H1 (cell line): ENCODE data around the gene KCNJ9. TPM values are rescaled to one million over a fixed set of nuclear protein-coding genes. Genes with fewer than 3 reads are reported as not detected.

Experiments
- CTCF ChIA-PET: fragments of 300-600 bp; sonication (Branson Sonifier 250); formaldehyde crosslinking; loops from one replicate; lab custom pipeline; 2021; ENCODE audit not compliant: partially characterized antibody; lab: Charles Lee
- POLR2A ChIA-PET: fragments of 300-600 bp; sonication (Branson Sonifier 250); formaldehyde crosslinking; loops from one replicate; lab custom pipeline; 2021; ENCODE audit warnings: inconsistent platforms; ENCODE audit not compliant: partially characterized antibody; lab: Charles Lee
- DNase-seq, 2 experiments: peaks; one replicate each; pipeline versions ENCODE4 v3.0.0 to v3.0.0-alpha.2; 2010 to 2022; ENCODE audit warnings: low spot score in 2 of 2, low read depth in 1 of 2, mixed read lengths in 1 of 2
- FAIRE-seq: peaks from 2 replicates; lab custom pipeline; 2011; peaks lifted over from hg19 to GRCh38; lab: Jason Lieb, UNC
- H2AFZ ChIP-seq: 2 replicates; pipeline ENCODE4 v1.8.1; 2012; ENCODE audit warnings: low read length, inconsistent platforms
- H2AK5ac ChIP-seq: 2 replicates; pipeline ENCODE4 v1.6.1; 2013; ENCODE audit warnings: low read depth, low read length
- H2BK120ac ChIP-seq: replicated peaks from 2 replicates; pipeline ENCODE3; 2013; ENCODE audit warnings: low read depth, low read length, inconsistent platforms
- H2BK12ac ChIP-seq: 2 replicates; pipeline ENCODE4 v1.6.1; 2013; ENCODE audit warnings: low read depth, low read length
- H2BK15ac ChIP-seq: 2 replicates; pipeline ENCODE4 v1.6.1; 2013; ENCODE audit warnings: low read length
- H2BK20ac ChIP-seq: 2 replicates; pipeline ENCODE4 v1.6.1; 2013; ENCODE audit warnings: low read length
- H2BK5ac ChIP-seq: 2 replicates; pipeline ENCODE4 v1.6.1; 2013; ENCODE audit warnings: low read depth, low read length
- H3K14ac ChIP-seq: 2 replicates; pipeline ENCODE4 v1.6.1; 2013; ENCODE audit warnings: inconsistent platforms; ENCODE audit not compliant: insufficient read length
- H3K18ac ChIP-seq: 2 replicates; pipeline ENCODE4 v1.6.1; 2013; ENCODE audit warnings: low read length; ENCODE audit errors: extremely low read depth
- H3K23ac ChIP-seq: 2 replicates; pipeline ENCODE4 v1.6.1; 2013; ENCODE audit warnings: inconsistent platforms; ENCODE audit not compliant: insufficient read length
- H3K23me2 ChIP-seq: 2 replicates; pipeline ENCODE4 v1.6.1; 2013; ENCODE audit warnings: low read depth, low read length
- H3K27ac ChIP-seq: 2 replicates; pipeline ENCODE4 v1.6.1; 2011; ENCODE audit warnings: low read depth, low read length, inconsistent platforms
- H3K27me3 ChIP-seq, 4 experiments: replicated peaks in 1 of 4; 1 replicate in 1 of 4; 2 replicates in 3 of 4; pipeline versions ENCODE4 v1.6.1 to v1.8.1; 2011 to 2013; ENCODE audit warnings: low read length in 3 of 4, mild to moderate bottlenecking in 3 of 4, inconsistent platforms in 2 of 4, mixed read lengths in 2 of 4, moderate library complexity in 1 of 4; ENCODE audit not compliant: control insufficient read depth in 3 of 4, insufficient read depth in 3 of 4; ENCODE audit errors: extremely low read depth in 1 of 4
- H3K36me3 ChIP-seq, 4 experiments: 2 replicates each; pipeline versions ENCODE4 v1.6.1 to v1.8.1; 2011 to 2013; ENCODE audit warnings: mild to moderate bottlenecking in 4 of 4, low read length in 3 of 4, moderate library complexity in 2 of 4, control low read depth in 1 of 4, inconsistent platforms in 1 of 4; ENCODE audit not compliant: insufficient read depth in 4 of 4, control insufficient read depth in 2 of 4
- H3K4ac ChIP-seq: replicated peaks from 2 replicates; pipeline ENCODE3; 2013; ENCODE audit warnings: low read length, low read depth, mixed read lengths, inconsistent platforms; ENCODE audit not compliant: insufficient read length
- H3K4me1 ChIP-seq, 4 experiments: replicated peaks in 1 of 4; 1 replicate in 1 of 4; 2 replicates in 3 of 4; pipeline versions ENCODE4 v1.6.1 to v1.8.1; 2011 to 2013; ENCODE audit warnings: low read length in 3 of 4, inconsistent platforms in 2 of 4, mixed read lengths in 1 of 4; ENCODE audit not compliant: insufficient read depth in 4 of 4, control insufficient read depth in 3 of 4
- H3K4me2 ChIP-seq, 2 experiments: 2 replicates each; pipeline versions ENCODE4 v1.6.1 to v1.8.1; 2011 to 2013; ENCODE audit warnings: low read depth in 2 of 2, low read length in 2 of 2, control low read depth in 1 of 2, inconsistent platforms in 1 of 2, mild to moderate bottlenecking in 1 of 2; ENCODE audit not compliant: insufficient read depth in 1 of 2
- H3K4me3 ChIP-seq, 4 experiments: fragments of 200-600, 300-600 bp in 1 of 4; sonication (generic), shearing (Covaris generic), sonication (Bioruptor Twin) in 1 of 4; 2 replicates each; pipeline versions ENCODE4 v1.5.1 to v1.8.1; 2011 to 2016; ENCODE audit warnings: low read length in 4 of 4, low read depth in 3 of 4, control low read depth in 2 of 4, inconsistent platforms in 2 of 4, mild to moderate bottlenecking in 2 of 4, mixed read lengths in 1 of 4, moderate library complexity in 1 of 4; ENCODE audit not compliant: insufficient read depth in 2 of 4; ENCODE audit errors: extremely low read depth in 1 of 4
- H3K56ac ChIP-seq: replicated peaks from 2 replicates; pipeline ENCODE3; 2013; ENCODE audit warnings: low read depth, mild to moderate bottlenecking, mixed read lengths, low read length, inconsistent platforms; ENCODE audit not compliant: insufficient read length
- H3K79me1 ChIP-seq: 2 replicates; pipeline ENCODE4 v1.6.1; 2013; ENCODE audit warnings: low read depth, low read length, control low read depth
- H3K79me2 ChIP-seq, 2 experiments: 2 replicates each; pipeline versions ENCODE4 v1.6.1 to v1.8.1; 2012 to 2013; ENCODE audit warnings: low read length in 2 of 2, mild to moderate bottlenecking in 2 of 2, inconsistent platforms in 1 of 2; ENCODE audit not compliant: insufficient read depth in 2 of 2, control insufficient read depth in 1 of 2
- H3K9ac ChIP-seq, 4 experiments: replicated peaks in 1 of 4; 1 replicate in 1 of 4; 2 replicates in 3 of 4; pipeline versions ENCODE4 v1.6.1 to v1.8.1; 2011 to 2013; ENCODE audit warnings: low read depth in 3 of 4, low read length in 3 of 4, control low read depth in 2 of 4, mild to moderate bottlenecking in 2 of 4, moderate library complexity in 2 of 4, inconsistent platforms in 1 of 4; ENCODE audit errors: extremely low read depth in 1 of 4
- H3K9me3 ChIP-seq, 2 experiments: 2 replicates each; pipeline versions ENCODE4 v1.6.1 to v1.8.1; 2012 to 2013; ENCODE audit warnings: mild to moderate bottlenecking in 2 of 2, moderate library complexity in 2 of 2, control low read depth in 1 of 2, inconsistent platforms in 1 of 2, low read depth in 1 of 2, low read length in 1 of 2, mixed read lengths in 1 of 2; ENCODE audit not compliant: insufficient read depth in 2 of 2
- H4K20me1 ChIP-seq, 2 experiments: replicated peaks in 1 of 2; 2 replicates each; pipeline versions ENCODE3 to v1.8.1; 2011 to 2013; ENCODE audit warnings: inconsistent platforms in 2 of 2, low read length in 2 of 2, mild to moderate bottlenecking in 1 of 2; ENCODE audit not compliant: insufficient read depth in 2 of 2, control insufficient read depth in 1 of 2
- H4K5ac ChIP-seq: 2 replicates; pipeline ENCODE4 v1.6.1; 2013; ENCODE audit warnings: low read length, low read depth, mixed read lengths, inconsistent platforms; ENCODE audit not compliant: insufficient read length
- H4K8ac ChIP-seq: 2 replicates; pipeline ENCODE4 v1.8.0; 2013; ENCODE audit warnings: mild to moderate bottlenecking, moderate library complexity, low read length, inconsistent platforms; ENCODE audit not compliant: insufficient read depth; ENCODE audit errors: extremely low read depth
- H4K91ac ChIP-seq: replicated peaks from 2 replicates; pipeline ENCODE3; 2013; ENCODE audit warnings: low read length, mixed read lengths, inconsistent platforms; ENCODE audit not compliant: insufficient read length
- ASH2L ChIP-seq: fragments of 200-600, 300-600 bp; sonication (generic); IDR thresholded peaks from one replicate; pipeline ENCODE4 v1.7.1; 2017; ENCODE audit warnings: low read length
- PHF8 ChIP-seq: fragments of 200-600 bp; sonication (generic); conservative IDR thresholded peaks from 2 replicates; pipeline ENCODE4 v1.7.1; 2012; ENCODE audit warnings: low read depth, mild to moderate bottlenecking, inconsistent platforms, low read length, moderate library complexity
- POLR2A ChIP-seq, 2 experiments: IDR thresholded peaks; 1 replicate in 1 of 2; 2 replicates in 1 of 2; pipeline ENCODE4 v1.6.1; 2011; ENCODE audit warnings: low read depth in 2 of 2, low read length in 2 of 2, mild to moderate bottlenecking in 2 of 2; ENCODE audit errors: control extremely low read depth in 1 of 2
- POLR2AphosphoS5 ChIP-seq: IDR thresholded peaks from 2 replicates; pipeline ENCODE4 v1.6.1; 2011; ENCODE audit warnings: low read depth, low read length
- RBBP5 ChIP-seq: IDR thresholded peaks from 2 replicates; pipeline ENCODE4 v1.7.1; 2012; ENCODE audit warnings: low read depth, mild to moderate bottlenecking, inconsistent platforms, low read length, moderate library complexity, borderline replicate concordance
- SIX5 ChIP-seq: IDR thresholded peaks from 2 replicates; pipeline ENCODE4 v1.6.1; 2011; ENCODE audit warnings: mild to moderate bottlenecking, low read depth, low read length
- SP4 ChIP-seq: IDR thresholded peaks from 2 replicates; pipeline ENCODE4 v1.6.1; 2012; ENCODE audit warnings: low read length, inconsistent platforms
- TEAD4 ChIP-seq: IDR thresholded peaks from 2 replicates; pipeline ENCODE4 v1.6.1; 2012; ENCODE audit warnings: low read depth, low read length, inconsistent platforms, mixed read lengths
- WGBS, 2 experiments: shearing (Covaris generic) in 1 of 2; methylation state at CpG; one replicate each; pipeline versions ENCODE4 v1.1.6 to v1.1.7; 2013 to 2015; ENCODE audit warnings: low lambda C conversion rate in 2 of 2, mixed read lengths in 2 of 2, inconsistent platforms in 1 of 2, low coverage in 1 of 2, missing lambda C conversion rate in 1 of 2; ENCODE audit not compliant: insufficient replicate concordance in 2 of 2, insufficient coverage in 1 of 2, insufficient read length in 1 of 2; ENCODE audit errors: extremely low coverage in 1 of 2, missing lambda C conversion rate in 1 of 2; 5-methylcytosine and 5-hydroxymethylcytosine counted together
- polyA plus RNA-seq, 7 experiments: library from polyadenylated mRNA; depleted of rRNA in 3 of 7; stranded (reverse) in 5 of 7; unstranded in 2 of 7; fragments of >200 nt in 5 of 7; fragments of 200-250 nt in 2 of 7; gene quantifications; 1 replicate in 5 of 7; 2 replicates in 1 of 7; 4 replicates in 1 of 7; pipeline versions ENCODE4 v1.2.1 to v1.2.3, GENCODE V29; 2011 to 2013; ENCODE audit warnings: missing spikeins in 2 of 7, mixed read lengths in 2 of 7
- total RNA-seq: library from RNA; stranded (reverse); fragmentation: NEBNext Ultra II Directional; extraction: Animal tissue kit (Norgen Biotek cat#: 25700); gene quantifications from 2 replicates; pipeline ENCODE4 v1.2.1, GENCODE V29; 2021
- TF ChIP-seq, protein P1 (sequence below): IDR thresholded peaks from 2 replicates; pipeline ENCODE4 v1.6.1; 2011; ENCODE audit warnings: low read length, improper control_type of control experiment

The KCNJ9 gene
- total and polyA plus RNA-seq, 2 of the 8 experiments (the other 6 are each of a cell fraction or from before 2014, with no cell fraction given): 0.02 to 0.13 TPM

- Histone ChIP-seq H3K4ac (peak within 1 kb of the TSS; percentile 47), H3K23ac (no peak within 1 kb of the TSS), H2BK20ac (peak within 1 kb of the TSS; percentile 41; the same call in 1 of the 2 replicates), H2BK5ac (peak within 1 kb of the TSS; percentile 80; the same call in 1 of the 2 replicates), H3K4me3 (peak within 1 kb of the TSS; percentile 59 to 92 (median 80)), H3K56ac (no peak within 1 kb of the TSS), H3K9me3 (no peaks in the 10 kb centered on the region; a peak in 1 of 4 replicates), H2AK5ac (peak within 1 kb of the TSS; percentile 75; the same call in 1 of the 2 replicates), H3K23me2 (peaks cover 19% of the 10 kb centered on the region), H4K5ac (peak within 1 kb of the TSS; percentile 13), H3K9ac (peak within 1 kb of the TSS; percentile 38 to 59 (median 45)), H2BK12ac (peak within 1 kb of the TSS; percentile 93), H3K18ac (peak within 1 kb of the TSS; percentile 84), H3K14ac (no peak within 1 kb of the TSS), H3K36me3 (peaks cover 5 to 16% (median 11%) of the 10 kb centered on the region in 4 experiments; a peak in 5 of 8 replicates), H2AFZ (peak within 1 kb of the TSS; percentile 75; the same call in 1 of the 2 replicates), H3K27ac (peak within 1 kb of the TSS; percentile 37; the same call in 1 of the 2 replicates), H2BK120ac (peak within 1 kb of the TSS; percentile 22), H3K4me2 (peak within 1 kb of the TSS; percentile 71 to 96), H3K4me1 (peaks cover 9 to 45% (median 32%) of the 10 kb centered on the region in 4 experiments), H2BK15ac (peak within 1 kb of the TSS; percentile 93; the same call in 1 of the 2 replicates), H3K79me2 (peaks cover 0 to 36% of the 10 kb centered on the region in 2 experiments; a peak in 2 of 4 replicates), H4K20me1 (no peaks in the 10 kb centered on the region), H4K91ac (peak within 1 kb of the TSS; percentile 42), H3K27me3 (no peaks in the 10 kb centered on the region), H4K8ac (peak within 1 kb of the TSS; percentile 72), H3K79me1 (peaks cover 14% of the 10 kb centered on the region)
- POLR2A ChIA-PET: interaction anchor here (0.6 to 5.1 kb wide), 12 partner anchors 10 to 186 kb away, joined by 3 to 39 read pairs (median 4); partner anchors contain the start of genes ATP1A2, DCAF8, KCNJ10 and KCNJ9
- peak in 1 of 2 experiments; percentile 97 for DNase-seq
- no peak for FAIRE-seq
- CTCF ChIA-PET: interaction anchor here (0.9 to 50.1 kb wide), 10 partner anchors 8 to 154 kb away, joined by 3 to 1874 read pairs (median 6); partner anchors contain the start of genes CASQ1, KCNJ10 and KCNJ9
- WGBS, 2 experiments: 14% methylated on average over 23 of the region's 64 CpGs; no CpG with 5 or more reads in 1 of the 2 experiments
- TF ChIP-seq SP4: peak; percentile 98
- no peak for TF ChIP-seq SIX5
- 0 out of 2 replicates have a peak, but pooled peaks have one; percentile 16 for TF ChIP-seq POLR2AphosphoS5
- 0 out of 2 replicates have a peak, but pooled peaks have one; percentile 32 for TF ChIP-seq PHF8
- 0 out of 2 replicates have a peak, but pooled peaks have one; percentile 9 for TF ChIP-seq RBBP5
- peak in 1 of 2 experiments; percentile 23; a peak in 1 of 3 replicates for TF ChIP-seq POLR2A (IDR thresholded peaks at IDR 0.05; ENCODE audit: control extremely low read depth in 1 of 2, low read depth in 2 of 2, low read length in 2 of 2)
- TF ChIP-seq, protein P1, sequence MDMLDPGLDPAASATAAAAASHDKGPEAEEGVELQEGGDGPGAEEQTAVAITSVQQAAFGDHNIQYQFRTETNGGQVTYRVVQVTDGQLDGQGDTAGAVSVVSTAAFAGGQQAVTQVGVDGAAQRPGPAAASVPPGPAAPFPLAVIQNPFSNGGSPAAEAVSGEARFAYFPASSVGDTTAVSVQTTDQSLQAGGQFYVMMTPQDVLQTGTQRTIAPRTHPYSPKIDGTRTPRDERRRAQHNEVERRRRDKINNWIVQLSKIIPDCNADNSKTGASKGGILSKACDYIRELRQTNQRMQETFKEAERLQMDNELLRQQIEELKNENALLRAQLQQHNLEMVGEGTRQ: no peak
- TF ChIP-seq ASH2L: peak; percentile 35
- TF ChIP-seq TEAD4: 0 out of 2 replicates have a peak, but pooled peaks have one; percentile 13
Measured at GRCh38 chr1:160097911-160098851, 16.8 kb downstream of the KCNJ9 start, which contains the start of gene IGSF8. Gene IGSF8, minus strand, starts transcription at chr1:160098619. Its CDS starts 147 bp downstream, at chr1:160098472.
